Raji (cell line): ENCODE data around the gene LIN37.

ENCODE experiments used
- POLR2A ChIP-seq: IDR thresholded peaks from 2 replicates; pipeline ENCODE4 v1.6.1; 2011; ENCODE audit warnings: low read depth, low read length, control low read depth; ENCODE audit not compliant: insufficient read depth

The LIN37 gene

DNA sequence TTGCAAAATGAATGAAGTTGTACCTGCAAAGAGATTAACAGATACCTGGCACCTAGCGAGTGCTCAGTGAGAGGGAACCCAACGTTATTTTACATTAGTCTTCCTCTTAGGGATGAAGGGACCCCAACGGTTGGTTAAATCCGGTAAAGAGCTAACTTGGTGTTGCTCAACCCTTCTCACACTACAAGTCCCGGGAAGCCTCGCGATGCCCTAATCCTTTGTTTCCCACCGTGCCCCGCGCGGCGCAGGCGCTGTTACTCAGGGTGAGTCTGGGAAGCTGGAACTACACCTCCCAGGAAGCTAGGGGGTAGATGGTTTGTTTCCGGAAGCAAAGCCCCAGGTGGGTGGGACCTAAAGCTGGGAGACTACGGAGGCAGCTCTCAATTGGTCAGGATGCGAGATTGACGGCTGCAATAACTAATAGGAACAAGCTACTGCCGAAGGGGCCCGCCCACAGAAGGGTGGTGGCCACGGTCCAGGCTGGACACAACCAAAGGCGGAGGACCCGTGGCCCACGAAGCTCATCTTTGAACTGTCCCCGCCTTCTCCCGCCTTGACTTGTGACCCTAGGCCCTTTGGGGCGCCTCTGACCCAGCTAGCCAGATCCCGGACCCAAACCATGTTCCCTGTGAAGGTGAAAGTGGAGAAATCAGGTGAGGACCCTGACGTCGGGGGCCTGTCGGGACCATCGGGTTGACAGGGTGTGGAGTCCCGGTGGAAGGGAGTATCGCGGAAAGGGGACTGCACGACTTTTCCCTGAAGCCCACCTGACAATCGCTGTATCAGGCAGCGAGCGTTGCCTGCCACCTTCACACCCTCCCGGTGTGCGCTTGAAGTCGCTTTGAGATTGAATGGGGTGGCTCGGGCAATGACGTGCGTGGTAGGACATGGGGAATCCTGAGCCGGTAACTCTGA lies at the start of gene LIN37:
LIN37 (plus strand) TSS at position 471 of the 915 bp plus-strand sequence; CDS start at position 620, 149 bp downstream.
- peak; percentile 64 for TF ChIP-seq POLR2A

DNA sequence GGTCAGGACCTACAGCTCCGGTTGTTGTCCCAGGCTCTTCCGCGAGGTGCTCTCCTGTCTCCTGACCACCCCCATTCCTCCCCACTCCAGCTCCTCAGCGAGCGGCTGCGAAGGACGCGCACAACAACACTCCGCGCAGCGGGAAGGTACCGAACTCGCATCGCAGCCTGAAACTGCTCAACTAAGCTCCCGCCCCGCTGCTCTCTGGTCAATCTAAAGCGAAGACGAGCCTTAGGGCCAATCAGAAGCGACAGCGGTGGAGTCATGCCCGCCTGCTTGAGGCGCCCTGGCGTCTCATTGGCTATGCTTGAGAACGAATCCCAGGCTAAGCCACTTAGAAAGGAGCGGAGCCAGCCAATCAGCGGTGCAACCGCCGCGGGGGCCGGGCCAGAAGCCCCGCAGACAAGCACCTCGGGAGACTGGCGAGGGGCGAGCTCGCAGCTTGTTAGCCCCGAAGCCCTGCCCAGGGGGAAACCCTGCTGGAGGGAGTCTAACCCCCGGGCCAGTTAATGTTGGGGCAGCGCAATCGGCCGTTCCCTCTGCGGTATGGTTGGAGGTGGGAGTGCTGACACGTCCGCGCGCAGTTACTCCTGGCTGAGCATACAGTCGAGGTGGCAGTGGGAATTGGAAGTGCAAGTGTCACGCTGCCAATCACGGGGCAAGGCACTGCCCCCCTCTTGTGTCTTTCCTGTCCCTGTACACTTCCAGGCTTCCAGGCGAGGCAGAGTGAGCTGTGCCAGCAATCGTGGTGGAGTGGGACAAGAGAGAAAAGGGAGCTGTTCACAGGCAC lies 46.0 kb upstream of the LIN37 start:
- TF ChIP-seq POLR2A: peak; percentile 78

DNA sequence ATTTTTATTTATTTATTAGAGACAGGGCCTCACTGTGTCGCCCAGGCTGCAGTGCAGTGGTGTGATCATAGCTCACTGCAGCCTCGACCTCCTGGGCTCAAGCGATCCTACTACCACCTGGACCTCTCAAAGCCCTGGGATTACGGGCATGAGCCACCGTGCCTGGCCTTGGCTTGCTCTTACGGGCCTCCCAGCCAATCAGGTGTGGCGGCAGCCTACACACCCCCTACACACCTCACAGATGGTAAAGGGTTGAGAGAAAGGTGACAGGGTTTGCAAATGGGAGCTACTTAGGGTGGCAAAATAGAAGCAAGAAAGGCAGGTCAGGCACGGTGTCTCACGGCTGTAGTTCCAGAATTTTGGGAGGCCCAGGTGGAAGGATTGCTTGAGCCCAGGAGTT lies 45.0 kb upstream of the LIN37 start:
- TF ChIP-seq POLR2A: no peak

GRCh38 chr19:35704218-35704617 lies 44.2 kb upstream of the LIN37 start, which contains the start of gene ZBTB32:
Gene ZBTB32, plus strand, starts transcription at chr19:35704558. Its CDS starts 10,069 bp downstream, at chr19:35714627.
- TF ChIP-seq POLR2A: no peak

DNA sequence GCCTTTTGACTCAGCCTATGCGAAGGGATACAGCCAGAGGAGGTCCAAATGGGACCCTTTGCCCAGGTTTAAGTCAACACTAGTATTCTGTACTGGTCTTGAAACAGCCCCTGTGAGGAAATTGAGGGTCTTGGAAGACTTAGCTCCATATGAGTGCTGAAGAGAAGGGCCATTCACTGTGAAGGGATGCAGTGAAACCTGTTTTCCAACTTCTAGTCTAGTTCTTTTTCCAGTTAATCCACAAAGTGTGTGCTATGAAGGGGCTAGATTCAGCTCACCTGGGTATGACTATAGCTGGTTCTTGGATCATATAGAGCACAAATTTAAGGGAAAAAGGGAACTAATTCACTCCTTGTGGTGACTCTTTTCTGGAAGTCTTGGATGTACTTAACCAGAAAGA lies 40.0 kb upstream of the LIN37 start:
- TF ChIP-seq POLR2A: no peak

GRCh38 chr19:35710784-35711723 lies 37.3 kb upstream of the LIN37 start:
- TF ChIP-seq POLR2A: no peak; the same call in none of the 2 replicates

- TF ChIP-seq POLR2A: peak; percentile 82
Observed at GRCh38 chr19:35712567-35713505, 35.5 kb upstream of the LIN37 start.

DNA sequence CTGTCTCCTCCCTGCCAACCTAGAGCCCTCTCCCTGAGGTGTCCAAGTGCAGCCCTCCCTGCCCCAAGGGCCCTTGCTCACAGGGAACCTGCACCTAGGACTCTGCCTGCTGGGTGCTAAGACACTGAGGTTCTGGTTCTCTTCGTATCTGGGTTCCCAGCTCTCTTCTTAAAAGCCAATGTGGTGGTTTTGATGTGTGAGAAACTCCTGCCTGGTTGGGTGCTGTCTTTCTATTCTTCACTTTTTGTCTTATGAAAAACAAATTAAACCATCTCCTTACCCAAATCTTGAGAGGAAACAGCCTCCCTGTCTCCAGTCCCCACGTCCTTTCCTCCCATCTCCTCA lies 34.9 kb upstream of the LIN37 start:
- no peak for TF ChIP-seq POLR2A

GRCh38 chr19:35713904-35714495 lies 34.4 kb upstream of the LIN37 start:
- TF ChIP-seq POLR2A: no peak

GRCh38 chr19:35714601-35715354 lies 33.6 kb upstream of the LIN37 start:
- TF ChIP-seq POLR2A: peak; percentile 28; the same call in 1 of the 2 replicates

DNA sequence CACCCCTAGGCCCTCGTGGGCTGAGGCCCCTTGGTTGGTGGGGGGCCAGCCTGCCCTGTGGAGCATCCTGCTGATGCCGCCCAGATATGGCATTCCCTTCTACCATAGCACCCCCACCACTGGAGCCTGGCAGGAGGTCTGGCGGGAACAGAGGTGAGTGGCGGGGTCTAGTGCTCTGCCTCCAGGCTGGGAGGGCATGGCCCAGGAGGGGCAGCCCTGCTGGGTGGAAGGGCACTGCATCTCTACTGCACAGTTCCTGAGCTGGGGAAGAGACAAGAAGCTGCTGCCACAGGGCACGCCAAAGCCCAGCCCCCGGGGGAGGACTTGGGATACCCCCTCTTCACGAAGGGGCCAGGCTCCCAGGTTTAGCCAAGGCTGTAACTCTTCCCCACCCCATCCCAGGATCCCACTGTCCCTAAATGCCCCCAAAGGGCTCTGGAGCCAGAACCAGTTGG lies 33.0 kb upstream of the LIN37 start:
- TF ChIP-seq POLR2A: peak; percentile 12; the same call in 1 of the 2 replicates

GRCh38 chr19:35715981-35716800 lies 32.2 kb upstream of the LIN37 start:
- TF ChIP-seq POLR2A: peak; percentile 2; the same call in 1 of the 2 replicates
